WTC11 (cell line): Measurements from ENCODE around the gene GINS1. TPM values are rescaled to one million over a fixed set of nuclear protein-coding genes. Genes with fewer than 3 reads are reported as not detected.
"Not testable (repeated sequence)": the region's sequence is repeated elsewhere in the genome, so short reads cannot be mapped to it uniquely, and the experiment has no call there.

Experiments used
- ATAC-seq: fragments of 200-7000 bp; cut with Tn5 transposase; 2 replicates; pipeline ENCODE4 v1.10.0; 2021; ENCODE audit warnings: mild to moderate bottlenecking, moderate library complexity
- CTCF ChIA-PET: fragments of 300-600 bp; sonication (Branson Sonifier 250); formaldehyde crosslinking; loops from one replicate; lab custom pipeline; 2021; ENCODE audit warnings: antibody characterized with exemption; lab: Charles Lee
- POLR2A ChIA-PET: fragments of 350-600 bp; sonication (Branson Sonifier 250); formaldehyde crosslinking; loops from one replicate; lab custom pipeline; 2021; ENCODE audit warnings: antibody characterized with exemption; lab: Charles Lee
- DNase-seq: peaks from one replicate; pipeline ENCODE4 v3.0.0; 2021; ENCODE audit warnings: low spot score
- H3K27ac Mint-ChIP-seq: 2 replicates; pipeline ENCODE4 v1.8.0; 2021; ENCODE audit warnings: mixed read lengths
- H3K27me3 Mint-ChIP-seq: 2 replicates; pipeline ENCODE4 v1.8.0; 2021; ENCODE audit warnings: low read depth, mild to moderate bottlenecking, moderate library complexity, mixed read lengths
- H3K36me3 Mint-ChIP-seq: 2 replicates; pipeline ENCODE4 v1.8.0; 2021; ENCODE audit warnings: mixed read lengths
- H3K4me1 Mint-ChIP-seq: 2 replicates; pipeline ENCODE4 v1.8.0; 2022; ENCODE audit warnings: mixed read lengths
- H3K4me3 Mint-ChIP-seq: 2 replicates; pipeline ENCODE4 v1.8.0; 2021; ENCODE audit warnings: mild to moderate bottlenecking, moderate library complexity, mixed read lengths
- H3K9me3 Mint-ChIP-seq: 2 replicates; pipeline ENCODE4 v1.8.0; 2021; ENCODE audit warnings: mixed read lengths
- AFF4 ChIP-seq: sonication (generic); formaldehyde crosslinking; IDR thresholded peaks from 2 replicates; pipeline ENCODE4 v1.8.1; 2023; ENCODE audit warnings: mild to moderate bottlenecking, missing genetic modification reagents, borderline replicate concordance
- ATF1 ChIP-seq: sonication (generic); formaldehyde crosslinking; IDR thresholded peaks from 2 replicates; pipeline ENCODE4 v1.8.1; 2023; ENCODE audit warnings: mild to moderate bottlenecking, moderate library complexity, missing genetic modification reagents
- CREB1 ChIP-seq: sonication (generic); formaldehyde crosslinking; IDR thresholded peaks from 2 replicates; pipeline ENCODE4 v1.8.0; 2023; ENCODE audit warnings: mild to moderate bottlenecking, missing genetic modification reagents
- CTCF ChIP-seq: fragments of 200-600 bp; IDR thresholded peaks from 2 replicates; pipeline ENCODE4 v1.8.0; 2022; ENCODE audit warnings: antibody characterized with exemption
- ERG ChIP-seq: fragments of 250-450 bp; sonication (Bioruptor Pico); IDR thresholded peaks from 2 replicates; pipeline ENCODE4 v1.8.0; 2021; ENCODE audit warnings: mild to moderate bottlenecking
- ESRRA ChIP-seq: sonication (generic); formaldehyde crosslinking; IDR thresholded peaks from 2 replicates; pipeline ENCODE4 v1.8.1; 2022; ENCODE audit warnings: mild to moderate bottlenecking, missing genetic modification reagents, borderline replicate concordance
- ETV6 ChIP-seq: sonication (generic); formaldehyde crosslinking; IDR thresholded peaks from 2 replicates; pipeline ENCODE4 v1.8.1; 2022; ENCODE audit warnings: mild to moderate bottlenecking, missing genetic modification reagents
- KAT7 ChIP-seq: sonication (generic); formaldehyde crosslinking; IDR thresholded peaks from 2 replicates; pipeline ENCODE4 v1.8.1; 2023; ENCODE audit warnings: missing genetic modification reagents, mild to moderate bottlenecking, borderline replicate concordance
- NFATC4 ChIP-seq: fragments of 250-450 bp; sonication (Bioruptor Pico); IDR thresholded peaks from 2 replicates; pipeline ENCODE4 v1.9.0; 2021; ENCODE audit warnings: mild to moderate bottlenecking
- NFYB ChIP-seq: sonication (generic); formaldehyde crosslinking; conservative IDR thresholded peaks from 2 replicates; pipeline ENCODE4 v1.8.0; 2022; ENCODE audit warnings: low read depth, missing genetic modification reagents
- NR1H2 ChIP-seq: sonication (generic); formaldehyde crosslinking; IDR thresholded peaks from 2 replicates; pipeline ENCODE4 v1.9.0; 2021; ENCODE audit warnings: mild to moderate bottlenecking, moderate library complexity, missing genetic modification reagents
- NR2C2 ChIP-seq: sonication (generic); formaldehyde crosslinking; IDR thresholded peaks from 2 replicates; pipeline ENCODE4 v1.8.0; 2022; ENCODE audit warnings: mild to moderate bottlenecking, missing genetic modification reagents
- PRRX2 ChIP-seq: fragments of 250-450 bp; sonication (Bioruptor Pico); IDR thresholded peaks from 2 replicates; pipeline ENCODE4 v1.8.0; 2021; ENCODE audit warnings: mild to moderate bottlenecking
- SMAD3 ChIP-seq: sonication (generic); formaldehyde crosslinking; IDR thresholded peaks from 2 replicates; pipeline ENCODE4 v1.8.0; 2022; ENCODE audit warnings: missing genetic modification reagents, mild to moderate bottlenecking, borderline replicate concordance
- SP1 ChIP-seq: sonication (generic); formaldehyde crosslinking; conservative IDR thresholded peaks from 2 replicates; pipeline ENCODE4 v1.8.1; 2022; ENCODE audit warnings: missing genetic modification reagents
- ZBTB21 ChIP-seq: sonication (generic); formaldehyde crosslinking; IDR thresholded peaks from 2 replicates; pipeline ENCODE4 v1.8.1; 2023; ENCODE audit warnings: mild to moderate bottlenecking, missing genetic modification reagents, borderline replicate concordance
- ZNF219 ChIP-seq: sonication (generic); formaldehyde crosslinking; IDR thresholded peaks from 2 replicates; pipeline ENCODE4 v1.8.0; 2023; ENCODE audit warnings: missing genetic modification reagents, mild to moderate bottlenecking, borderline replicate concordance
- ZNF263 ChIP-seq: sonication (generic); formaldehyde crosslinking; IDR thresholded peaks from 2 replicates; pipeline ENCODE4 v1.8.1; 2022; ENCODE audit warnings: low read depth, mild to moderate bottlenecking, moderate library complexity, missing genetic modification reagents
- ZNF281 ChIP-seq: sonication (generic); formaldehyde crosslinking; IDR thresholded peaks from 2 replicates; pipeline ENCODE4 v1.8.0; 2023; ENCODE audit warnings: mild to moderate bottlenecking, missing genetic modification reagents
- ZNF317 ChIP-seq: sonication (generic); formaldehyde crosslinking; IDR thresholded peaks from 2 replicates; pipeline ENCODE4 v1.8.1; 2023; ENCODE audit warnings: low read depth, mild to moderate bottlenecking, moderate library complexity, missing genetic modification reagents, borderline replicate concordance
- ZNF396 ChIP-seq: fragments of 250-450 bp; sonication (Bioruptor Pico); IDR thresholded peaks from 2 replicates; pipeline ENCODE4 v1.8.0; 2021; ENCODE audit warnings: mild to moderate bottlenecking, moderate library complexity, borderline replicate concordance
- total RNA-seq: library from RNA; stranded (reverse); gene quantifications from 3 replicates; pipeline ENCODE4 v1.2.3, GENCODE V29; 2021

Gene GINS1
- total RNA-seq, 1 experiment from 2014 or later, result 70.4 TPM

GRCh38 chr20:25399037-25399430, 8.4 kb upstream of the GINS1 start:
- CTCF ChIA-PET, result interaction anchor here (0.7 to 4.3 kb wide), 30 partner anchors 8 to 173 kb away, joined by 3 to 78 read pairs (median 7); partner anchors contain the start of genes ABHD12, GINS1 and PYGB
- peaks cover 20% of the 10 kb centered on the region for H3K4me1 Mint-ChIP-seq
- peaks cover 17% of the 10 kb centered on the region for H3K27me3 Mint-ChIP-seq
- TF ChIP-seq CTCF, result 0 out of 2 replicates have a peak, but pooled peaks have one; percentile 19
- no peak for TF ChIP-seq NR1H2 (CRISPR knock-in tag)
- TF ChIP-seq ZBTB21 (CRISPR knock-in tag), result no peak
- TF ChIP-seq NFATC4 (CRISPR knock-in tag), result no peak
- TF ChIP-seq ZNF219 (CRISPR knock-in tag), result no peak
- TF ChIP-seq ZNF281 (CRISPR knock-in tag), result no peak
- no peak for TF ChIP-seq ZNF396 (CRISPR knock-in tag)
- no peak for TF ChIP-seq ESRRA (CRISPR knock-in tag)
- TF ChIP-seq, all 79 proteins: peak for 1
- no peak overlapping the region for H3K27ac Mint-ChIP-seq
- ATAC-seq (peak; percentile 92), DNase-seq (no peak)
- POLR2A ChIA-PET, result interaction anchor here (1.1 kb wide), 1 partner anchor 8 kb away, joined by 3 read pairs; the partner anchor contains the start of gene GINS1
- H3K9me3 Mint-ChIP-seq, result peaks cover 26% of the 10 kb centered on the region
- H3K36me3 Mint-ChIP-seq, result peaks cover 18% of the 10 kb centered on the region
- H3K4me3 Mint-ChIP-seq, result no peak overlapping the region

- Mint-ChIP-seq H3K9me3 (peaks cover 32% of the 10 kb centered on the region), H3K4me1 (peaks cover 20% of the 10 kb centered on the region), H3K36me3 (peaks cover 25% of the 10 kb centered on the region), H3K27me3 (peaks cover 24% of the 10 kb centered on the region)
- POLR2A ChIA-PET, H3K27ac Mint-ChIP-seq, H3K4me3 Mint-ChIP-seq, DNase-seq, ATAC-seq: not testable (repeated sequence)
- CTCF ChIA-PET, result interaction anchor here (1.9 to 4.3 kb wide), 5 partner anchors 61 to 152 kb away, joined by 19 to 78 read pairs (median 27); partner anchors contain the start of gene PYGB
Observed at GRCh38 chr20:25400291-25400732, 7.2 kb upstream of the GINS1 start.

- ATAC-seq, result no peak
- DNase-seq, result peak; percentile 19
- ChIA-PET POLR2A (no interaction called here), CTCF (no interaction called here)
- Mint-ChIP-seq H3K36me3 (peaks cover 29% of the 10 kb centered on the region), H3K4me1 (peaks cover 19% of the 10 kb centered on the region), H3K27me3 (peaks cover 24% of the 10 kb centered on the region), H3K4me3 (no peak overlapping the region), H3K9me3 (peaks cover 32% of the 10 kb centered on the region), H3K27ac (no peak overlapping the region)
- TF ChIP-seq ETV6 (CRISPR knock-in tag) (no peak), SP1 (CRISPR knock-in tag) (no peak), SMAD3 (no peak), CREB1 (CRISPR knock-in tag) (no peak), ATF1 (CRISPR knock-in tag) (no peak), NR2C2 (CRISPR knock-in tag) (no peak), ZNF317 (CRISPR knock-in tag) (no peak), KAT7 (CRISPR knock-in tag) (no peak), ZNF263 (CRISPR knock-in tag) (no peak), ERG (no peak), AFF4 (CRISPR knock-in tag) (no peak), NFYB (CRISPR knock-in tag) (no peak), PRRX2 (CRISPR knock-in tag) (no peak)
Observed at GRCh38 chr20:25402583-25402982, 4.9 kb upstream of the GINS1 start.
